Stimulated activated CD4-positive, alpha-beta T cell treated with anti-CD3 and anti-CD28 coated beads, Interleukin-12 subunit alpha, Interleukin-12 subunit beta, amount 100 ng/mL, for 48 hours (primary cell): Measurements from ENCODE around the gene LINGO4.

Experiments
- DNase-seq, 3 donors: peaks; one replicate each; pipeline ENCODE4 v3.0.0-alpha.2; 2020; ENCODE audit warnings: low read depth in 2 of 3, low spot score in 1 of 3

The LINGO4 gene, protein sequence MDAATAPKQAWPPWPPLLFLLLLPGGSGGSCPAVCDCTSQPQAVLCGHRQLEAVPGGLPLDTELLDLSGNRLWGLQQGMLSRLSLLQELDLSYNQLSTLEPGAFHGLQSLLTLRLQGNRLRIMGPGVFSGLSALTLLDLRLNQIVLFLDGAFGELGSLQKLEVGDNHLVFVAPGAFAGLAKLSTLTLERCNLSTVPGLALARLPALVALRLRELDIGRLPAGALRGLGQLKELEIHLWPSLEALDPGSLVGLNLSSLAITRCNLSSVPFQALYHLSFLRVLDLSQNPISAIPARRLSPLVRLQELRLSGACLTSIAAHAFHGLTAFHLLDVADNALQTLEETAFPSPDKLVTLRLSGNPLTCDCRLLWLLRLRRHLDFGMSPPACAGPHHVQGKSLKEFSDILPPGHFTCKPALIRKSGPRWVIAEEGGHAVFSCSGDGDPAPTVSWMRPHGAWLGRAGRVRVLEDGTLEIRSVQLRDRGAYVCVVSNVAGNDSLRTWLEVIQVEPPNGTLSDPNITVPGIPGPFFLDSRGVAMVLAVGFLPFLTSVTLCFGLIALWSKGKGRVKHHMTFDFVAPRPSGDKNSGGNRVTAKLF

DNA sequence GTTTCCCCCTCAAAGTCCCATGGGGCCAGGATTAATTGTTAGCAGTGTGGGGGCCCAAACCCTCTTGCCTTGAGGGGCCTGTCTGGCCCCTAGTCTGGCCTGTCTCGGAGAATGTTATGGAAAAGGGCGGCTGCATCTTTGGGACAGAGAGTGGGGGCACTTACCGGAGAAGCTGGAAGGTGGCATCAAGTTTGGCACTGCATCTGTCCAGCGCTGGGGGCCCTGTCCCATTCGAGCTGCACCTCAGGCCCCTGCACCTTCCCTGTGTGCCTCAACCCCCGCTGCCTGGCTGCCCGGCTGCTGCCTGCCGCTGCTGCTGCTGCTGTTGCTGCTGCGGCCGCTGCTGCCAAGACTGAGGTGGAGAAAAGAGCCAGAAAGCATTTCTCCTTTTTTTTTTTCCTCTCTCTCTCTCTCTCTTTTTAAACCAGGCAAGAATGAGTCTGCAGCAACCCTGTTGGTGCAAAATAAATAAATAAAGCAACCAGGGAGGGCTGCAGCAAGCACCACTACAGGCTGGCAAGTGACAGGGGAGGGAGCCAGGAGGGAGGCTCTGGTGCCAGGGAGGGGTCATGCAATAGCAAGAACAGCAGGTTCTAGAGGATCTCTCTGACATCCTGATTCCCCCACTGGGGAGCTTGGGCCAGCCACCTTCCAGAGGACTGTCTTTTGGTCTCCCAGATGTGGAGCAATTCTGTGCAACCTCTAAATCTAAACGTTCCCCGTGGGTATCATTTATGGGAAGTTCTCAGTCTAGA, at the start of gene LINGO4:
TSS of gene LINGO4 (minus strand) at position 354 of the 755 bp plus-strand sequence. CDS start 2,715 bp downstream, outside the sequence.
- no peak for DNase-seq

DNA sequence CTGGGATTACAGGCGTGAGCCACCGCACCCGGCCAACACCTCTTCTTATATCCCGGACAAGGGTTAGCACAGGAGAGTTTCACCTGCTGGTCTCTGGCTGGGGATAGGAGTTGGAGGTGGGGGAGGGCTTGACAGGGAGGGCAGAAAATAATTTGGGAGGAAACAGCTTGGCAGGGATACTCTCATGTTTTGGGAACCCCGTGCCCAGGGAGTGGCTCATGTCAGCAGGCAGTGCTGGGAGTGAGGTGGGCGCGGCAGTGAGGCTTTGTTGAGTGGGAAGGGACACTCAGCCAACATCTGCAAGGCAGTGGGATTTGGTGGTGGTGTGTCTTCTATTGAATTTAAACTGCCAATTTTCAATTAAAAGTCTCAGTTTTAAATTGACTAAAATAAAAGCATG, 49.4 kb upstream of the LINGO4 start:
- DNase-seq: no peak

DNA sequence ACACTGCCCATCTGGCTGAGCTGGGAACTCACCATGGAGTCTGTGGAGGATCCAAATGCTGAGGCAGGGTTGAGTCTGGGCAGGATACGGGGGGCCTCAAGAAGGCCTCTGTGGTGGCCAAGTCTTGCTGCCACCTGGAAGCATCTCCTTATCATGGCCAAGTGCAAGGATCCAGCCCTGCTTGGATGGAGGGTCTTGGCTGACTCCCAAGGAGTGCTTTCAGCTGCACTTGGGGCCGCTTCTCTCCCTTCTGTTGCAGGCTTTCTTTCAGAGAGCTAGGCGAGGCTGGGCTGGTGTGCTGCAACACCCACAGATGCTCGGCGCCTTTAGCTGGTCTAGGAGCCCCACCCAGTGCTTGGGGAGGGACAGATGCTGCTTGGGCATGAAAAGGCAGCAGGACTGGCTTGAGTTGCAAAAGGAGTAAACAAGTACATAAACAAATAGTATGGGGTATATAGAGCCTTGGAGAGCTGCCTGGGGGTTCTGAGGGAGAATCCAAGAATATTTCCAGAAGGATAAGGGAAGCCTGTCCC, 48.3 kb upstream of the LINGO4 start, which contains the start of gene THEM5:
TSS of gene THEM5 (minus strand) at position 302 of the 533 bp plus-strand sequence. CDS start at position 155, 147 bp downstream.
- no peak for DNase-seq

DNA sequence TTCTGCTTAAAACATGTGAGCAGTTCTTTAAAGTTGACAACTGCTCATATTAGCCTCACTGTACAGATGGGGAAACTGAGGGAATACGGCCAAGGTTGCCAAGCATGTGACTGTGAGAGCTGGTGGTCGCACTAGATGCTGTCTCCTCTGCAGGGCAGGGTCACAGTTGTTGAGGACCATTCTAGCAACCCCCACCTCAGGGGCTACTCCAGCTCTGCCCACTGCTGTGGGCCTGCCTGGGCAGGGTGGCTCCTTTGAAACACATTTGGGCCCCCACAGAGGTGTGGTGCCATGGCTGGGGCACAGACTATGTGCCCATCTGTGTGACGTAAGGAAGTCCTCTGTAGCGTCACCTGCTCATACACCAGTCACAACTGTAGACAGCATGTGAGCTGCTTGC, 47.5 kb upstream of the LINGO4 start:
- DNase-seq: no peak

DNA sequence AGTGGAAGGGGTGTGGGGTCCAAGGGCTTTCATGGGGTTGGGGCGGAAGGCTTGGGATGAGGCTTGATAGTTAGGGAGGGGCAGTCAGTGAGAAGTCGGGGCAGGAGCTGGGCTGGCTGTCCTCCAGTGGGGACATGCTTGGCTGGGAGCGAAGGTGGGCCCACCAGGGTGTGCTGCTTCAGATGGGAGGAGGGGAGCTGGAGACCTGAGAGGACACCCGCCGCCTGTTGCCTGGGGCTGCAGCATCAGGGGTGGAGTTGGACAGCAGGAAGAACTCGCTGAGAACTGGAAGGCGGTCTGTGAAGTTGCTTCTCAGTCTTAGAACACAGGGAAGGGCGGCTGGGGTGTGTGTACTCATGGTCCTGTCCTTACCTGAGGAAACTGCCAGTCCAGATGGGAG, 46.7 kb upstream of the LINGO4 start:
- no peak for DNase-seq

DNA sequence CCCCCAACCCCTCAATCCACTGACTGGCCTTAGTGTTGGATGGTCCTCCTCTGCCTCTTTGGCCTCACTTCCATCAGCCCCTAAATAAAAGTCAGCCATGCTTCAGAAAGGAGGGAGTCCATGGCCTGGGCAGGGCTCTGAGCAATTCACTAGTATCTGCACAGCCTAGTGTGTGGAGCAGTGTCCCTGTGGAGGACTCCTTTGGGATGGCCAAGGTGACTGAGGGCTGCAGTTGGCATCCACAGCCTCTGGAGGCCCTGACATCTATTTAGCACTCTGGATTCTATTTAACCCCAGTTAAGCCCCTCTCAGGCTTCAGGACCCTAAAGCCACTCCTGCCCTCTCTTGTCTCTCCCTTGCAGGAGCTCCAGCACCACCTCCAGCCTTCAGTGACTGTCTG, 44.7 kb upstream of the LINGO4 start:
- no peak for DNase-seq

DNA sequence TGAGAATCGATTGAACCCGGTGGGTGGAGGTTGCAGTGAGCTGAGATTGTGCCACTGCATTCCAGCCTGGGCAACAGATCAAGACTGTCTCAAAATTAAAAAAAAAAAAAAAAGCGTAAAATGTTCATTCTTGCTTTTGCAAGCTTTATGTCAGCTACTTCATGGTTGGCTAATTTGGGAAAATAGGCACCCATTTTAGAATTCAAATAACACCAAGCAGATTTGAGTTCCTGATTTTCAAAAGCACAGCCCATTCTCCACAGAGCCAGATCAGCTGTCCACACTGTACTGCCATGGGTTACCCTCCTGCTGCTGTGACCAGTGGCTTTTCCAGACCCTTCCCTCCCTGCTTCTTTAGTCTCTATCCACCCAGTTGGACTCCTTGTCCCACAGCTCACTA, 43.9 kb upstream of the LINGO4 start:
- no peak for DNase-seq

DNA sequence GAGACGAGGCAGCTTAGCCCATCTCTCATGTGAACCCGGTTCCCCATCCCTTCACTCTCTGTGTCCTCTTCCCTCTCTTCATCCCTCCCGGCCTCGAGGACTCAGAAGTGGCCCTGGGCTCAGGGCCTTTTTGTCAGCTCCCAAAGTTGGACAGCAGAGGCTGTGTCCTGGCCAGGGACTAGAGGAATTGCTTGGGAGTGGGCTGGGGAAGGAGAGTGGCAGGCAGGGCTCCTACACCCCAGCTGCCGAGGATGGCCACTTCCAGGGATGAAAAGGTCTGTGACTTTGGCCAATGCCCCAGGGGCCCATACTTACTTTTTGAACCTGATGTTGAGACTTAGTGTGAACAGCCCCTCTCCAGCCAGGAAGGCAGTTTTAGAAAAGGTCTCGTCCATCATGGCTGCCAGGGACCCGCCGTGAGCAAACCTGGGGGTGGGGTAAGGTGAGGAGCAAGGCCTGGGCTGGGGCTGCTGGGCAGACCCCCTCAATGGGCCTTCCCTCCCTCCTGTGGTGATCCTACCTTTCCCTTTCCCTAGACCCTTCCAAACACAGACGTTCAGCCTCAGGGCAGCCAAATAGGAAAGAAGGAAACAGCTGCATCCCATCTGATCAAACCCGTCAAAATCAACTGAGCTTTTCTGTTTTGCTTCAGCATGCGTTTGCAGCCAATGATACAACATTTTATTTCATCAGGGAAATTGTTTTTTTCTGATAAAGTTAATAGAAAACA, 42.8 kb upstream of the LINGO4 start:
- no peak for DNase-seq

DNA sequence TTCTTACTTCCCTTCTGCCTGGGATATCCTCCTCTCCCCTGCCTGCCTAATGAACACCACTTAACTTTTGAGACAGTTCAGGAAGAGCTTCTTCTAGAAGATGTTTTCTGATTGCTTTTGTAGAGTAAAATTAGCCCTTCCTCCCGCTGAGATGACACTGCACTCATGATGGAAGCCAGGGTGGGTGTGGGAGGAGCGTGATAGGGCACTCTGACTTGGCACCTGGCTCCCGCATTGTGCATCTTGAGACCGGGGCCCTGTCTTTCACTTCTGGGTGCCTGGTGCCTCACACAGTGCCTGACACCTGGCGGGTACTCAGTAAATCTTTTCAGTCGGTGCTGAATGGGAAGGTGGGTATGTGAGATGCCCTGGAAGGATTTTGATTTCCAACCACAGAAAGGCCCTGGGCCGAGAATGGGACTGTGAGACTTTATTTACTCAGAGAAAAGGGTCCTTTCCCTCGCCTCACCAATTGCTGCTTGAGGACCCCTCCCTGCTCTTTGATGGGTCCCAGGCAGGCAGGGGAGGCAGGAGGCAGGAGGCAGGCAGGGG, 41.5 kb upstream of the LINGO4 start:
- no peak for DNase-seq

DNA sequence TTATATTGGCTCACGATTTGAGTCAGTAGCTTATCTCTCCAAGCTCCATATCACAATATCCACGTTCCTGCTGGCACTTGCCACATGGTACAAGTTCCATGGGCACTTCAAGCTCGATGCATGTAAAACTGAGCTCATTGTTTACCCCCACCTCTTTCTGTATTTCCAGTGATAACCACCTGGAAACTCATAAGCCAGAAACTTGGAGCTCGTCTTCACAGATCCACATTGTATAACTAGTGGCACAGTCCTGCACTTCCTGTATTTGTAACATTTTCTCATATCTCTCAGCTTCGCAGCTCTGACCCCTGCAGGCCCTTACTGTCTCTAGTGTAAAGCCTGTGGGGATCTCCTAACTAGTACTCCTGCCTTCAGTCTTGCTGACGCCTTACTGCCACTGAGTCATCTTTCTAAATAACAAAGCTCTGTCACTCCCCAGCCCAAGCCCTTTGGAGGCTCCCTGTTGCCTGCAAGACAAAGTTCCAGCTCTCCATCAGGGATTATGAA, 40.9 kb upstream of the LINGO4 start:
- DNase-seq: no peak

DNA sequence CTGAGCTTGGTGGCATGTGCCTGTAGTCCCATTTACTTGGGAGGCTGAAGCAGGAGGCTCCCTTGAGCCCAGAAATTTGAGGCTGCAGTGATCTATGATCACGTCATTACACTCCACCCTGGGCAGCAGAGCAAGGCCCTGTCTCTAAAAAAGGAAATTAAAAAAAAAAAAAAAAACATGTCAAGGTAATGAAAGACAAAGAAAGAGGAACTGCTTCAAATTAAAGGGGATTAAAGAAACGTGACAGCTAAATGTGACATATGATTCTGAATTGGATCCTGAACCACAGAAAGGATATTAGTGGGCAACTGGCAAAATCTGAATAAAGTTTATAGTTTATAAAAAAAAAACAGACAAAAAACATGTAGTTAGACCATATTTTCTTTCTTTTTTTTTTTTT, 38.2 kb upstream of the LINGO4 start:
- no peak for DNase-seq

DNA sequence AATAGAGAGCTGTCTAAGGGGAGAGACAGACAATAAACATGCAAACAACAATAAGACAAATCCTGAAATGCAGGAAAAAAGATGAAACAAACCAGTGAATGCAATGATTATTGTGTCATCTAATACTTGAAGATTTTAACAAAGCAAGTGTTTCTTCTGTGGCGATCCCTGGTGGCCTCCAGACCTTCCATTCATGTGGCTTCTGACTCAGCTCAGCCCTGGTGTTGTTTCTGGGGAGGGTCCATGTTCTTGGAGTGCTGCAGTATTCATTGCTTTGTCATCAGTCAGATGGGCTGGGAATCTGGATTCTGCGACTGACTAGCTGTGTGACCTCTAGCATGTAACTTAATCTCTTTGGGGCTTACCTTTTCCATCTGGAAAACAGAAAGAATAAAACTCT, 35.9 kb upstream of the LINGO4 start:
- DNase-seq: no peak

DNA sequence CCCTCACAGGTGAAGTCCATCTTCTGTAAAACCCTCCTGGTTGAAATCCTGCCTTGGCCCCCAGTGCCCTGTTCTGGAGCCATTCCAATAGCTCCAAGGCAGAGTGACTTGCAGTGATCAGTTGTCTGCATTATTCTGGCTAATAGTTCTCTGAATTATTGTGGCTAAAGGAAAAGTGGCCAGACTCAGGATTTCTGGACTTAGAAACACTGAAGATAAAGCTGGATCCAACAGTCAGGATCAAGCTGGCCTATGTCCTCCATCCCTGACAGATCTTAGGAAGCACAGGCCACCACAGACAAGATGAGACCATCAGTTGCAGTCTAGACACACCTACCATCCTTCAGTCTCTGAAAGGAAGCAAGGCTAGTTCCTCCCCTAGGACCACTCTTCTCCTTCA, 35.2 kb upstream of the LINGO4 start:
- no peak for DNase-seq

DNA sequence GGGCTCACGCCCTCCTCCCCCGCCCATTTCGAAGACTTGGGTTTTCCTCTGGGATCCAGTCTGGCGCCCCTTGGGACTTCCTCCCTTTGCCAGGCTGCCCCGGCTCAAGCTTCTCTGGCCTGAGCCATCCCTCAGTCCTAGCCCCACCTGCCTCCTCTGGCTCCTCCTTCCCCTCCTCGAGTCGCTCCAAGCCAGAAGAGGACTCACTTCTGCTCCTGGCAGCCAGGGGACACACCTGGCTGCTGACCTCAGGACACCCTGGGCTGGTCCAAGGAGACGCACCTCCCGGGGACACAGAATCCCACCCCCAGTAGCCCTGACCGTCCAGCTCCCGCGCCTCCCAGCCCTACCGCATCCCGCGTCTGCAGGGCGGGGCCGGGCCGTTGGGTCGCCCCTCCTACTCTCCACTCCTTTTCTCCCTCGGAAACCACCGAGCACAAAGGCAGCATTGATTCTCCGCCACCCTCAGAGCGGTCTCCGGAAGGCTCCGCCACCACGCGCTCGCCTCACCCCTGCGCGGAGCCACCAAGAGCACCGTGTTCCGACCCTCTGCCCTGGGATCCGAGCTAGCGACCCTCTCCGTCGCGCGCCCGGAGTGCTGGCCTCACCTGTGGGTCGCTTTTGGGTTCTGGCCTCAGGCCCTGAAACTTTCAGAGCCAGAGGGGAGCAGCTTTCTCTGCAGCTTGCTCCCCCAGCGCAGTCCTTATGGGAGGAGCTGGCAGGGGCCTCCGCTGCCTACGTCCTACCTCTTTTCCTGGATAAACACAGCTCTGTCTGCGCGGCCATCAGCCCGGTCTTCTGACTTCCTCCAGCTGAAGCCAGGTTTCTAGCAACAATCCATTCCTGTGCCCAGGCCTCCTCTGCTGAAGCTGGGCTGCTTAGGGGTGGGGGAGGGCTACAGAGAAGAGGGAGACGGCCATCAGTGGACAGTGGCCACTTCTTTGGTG, 34.5 kb upstream of the LINGO4 start, which contains the start of gene C2CD4D:
TSS of gene C2CD4D (minus strand) at position 364 of the 947 bp plus-strand sequence. CDS start 831 bp downstream, outside the sequence.
- peak; percentile 40 to 70 (median 58) for DNase-seq

DNA sequence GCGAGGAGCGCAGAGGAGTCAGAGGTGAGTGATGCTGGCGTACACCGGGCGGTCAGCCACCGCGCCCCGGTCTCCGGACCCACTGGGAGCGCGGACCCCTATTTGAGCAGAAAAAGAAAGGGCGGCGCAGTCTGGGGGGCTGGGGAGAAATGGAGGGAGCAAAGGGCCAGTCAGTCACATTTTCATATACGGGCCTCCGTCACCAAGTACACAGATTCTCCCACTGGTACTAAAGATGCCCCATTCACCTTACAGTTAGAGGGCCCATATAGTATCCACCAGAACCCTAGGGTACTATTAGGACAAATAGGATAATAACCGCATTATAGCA, 33.8 kb upstream of the LINGO4 start:
- no peak for DNase-seq

DNA sequence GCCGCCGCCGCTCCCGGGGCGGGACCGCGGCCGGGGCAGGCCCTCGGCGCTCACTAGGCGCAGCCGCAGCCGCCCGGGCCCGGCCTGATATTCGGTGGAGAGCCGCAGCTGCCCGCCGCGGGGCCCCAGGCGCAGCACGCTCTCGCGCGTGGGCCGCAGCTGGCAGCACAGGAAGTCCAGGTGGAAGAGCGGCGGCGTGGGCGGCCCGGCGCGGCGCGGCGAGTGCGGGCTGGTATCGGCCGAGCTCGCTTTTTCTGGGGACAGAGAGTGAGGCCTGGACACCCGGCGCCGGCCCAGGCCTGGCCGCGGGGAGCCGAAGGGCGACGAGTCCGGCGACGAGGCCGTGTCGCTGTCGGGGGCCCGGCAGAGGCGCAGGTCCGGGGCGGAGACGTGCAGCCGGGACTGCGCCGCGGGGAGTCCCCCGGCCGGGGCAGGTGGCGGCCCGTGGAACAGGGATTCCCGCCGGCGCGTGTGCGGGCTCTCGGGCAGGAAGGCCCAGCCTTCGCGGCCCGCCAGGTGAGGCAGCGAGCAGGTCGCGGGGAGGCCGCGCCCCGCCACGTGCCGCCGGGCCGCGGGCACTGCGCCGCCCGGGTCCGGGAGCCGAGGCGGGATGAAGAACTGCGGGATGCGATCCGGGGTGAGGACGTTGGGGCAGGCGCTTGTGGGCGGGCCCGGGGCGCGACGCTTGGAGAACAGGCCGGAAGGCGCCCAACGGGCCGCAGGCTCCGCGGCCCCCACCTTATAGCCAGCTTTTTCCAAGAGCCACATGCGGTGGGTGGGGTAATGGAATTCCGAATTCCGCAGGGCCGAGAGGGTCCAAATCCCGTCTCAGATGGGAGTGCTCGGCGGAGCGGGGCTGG, 33.2 kb upstream of the LINGO4 start:
- DNase-seq: peak in 1 of 3 donors; percentile 49

DNA sequence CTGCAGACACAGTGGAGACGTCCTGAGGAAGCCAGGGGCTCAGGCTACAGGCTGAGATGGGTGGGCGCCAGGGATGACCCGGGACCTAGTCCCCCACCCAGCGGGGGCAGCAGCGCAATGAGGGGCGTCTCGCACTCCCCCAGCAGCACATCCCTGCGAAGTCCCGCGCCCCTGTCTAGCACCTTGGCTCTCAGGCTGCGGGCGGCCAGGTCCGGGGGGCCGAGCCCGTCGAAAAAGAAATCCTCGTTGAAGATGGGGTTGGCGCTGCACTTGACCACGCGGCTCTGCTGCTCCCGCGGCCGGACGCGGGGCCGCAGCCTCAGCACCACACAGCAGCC, 32.6 kb upstream of the LINGO4 start:
- DNase-seq: no peak

DNA sequence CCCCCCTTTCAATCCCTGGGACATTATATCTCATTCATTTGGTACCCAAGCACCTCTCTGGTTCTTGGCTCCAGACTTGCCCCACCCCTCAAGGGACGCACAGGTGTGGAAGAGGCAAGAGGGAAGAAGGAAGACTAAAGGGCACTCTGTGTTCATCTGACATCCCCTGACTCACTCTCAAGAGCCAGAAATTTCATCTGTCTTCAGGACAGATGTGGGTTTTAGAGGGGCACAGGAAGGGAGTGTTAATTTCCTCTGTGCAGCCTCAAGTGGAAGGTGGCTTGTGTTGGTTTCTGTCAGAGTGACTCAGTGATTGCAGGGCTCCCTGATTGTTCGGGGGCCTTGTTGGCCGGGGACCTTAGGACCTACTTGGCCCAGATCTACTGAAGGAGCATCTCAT, 32.0 kb upstream of the LINGO4 start:
- no peak for DNase-seq

DNA sequence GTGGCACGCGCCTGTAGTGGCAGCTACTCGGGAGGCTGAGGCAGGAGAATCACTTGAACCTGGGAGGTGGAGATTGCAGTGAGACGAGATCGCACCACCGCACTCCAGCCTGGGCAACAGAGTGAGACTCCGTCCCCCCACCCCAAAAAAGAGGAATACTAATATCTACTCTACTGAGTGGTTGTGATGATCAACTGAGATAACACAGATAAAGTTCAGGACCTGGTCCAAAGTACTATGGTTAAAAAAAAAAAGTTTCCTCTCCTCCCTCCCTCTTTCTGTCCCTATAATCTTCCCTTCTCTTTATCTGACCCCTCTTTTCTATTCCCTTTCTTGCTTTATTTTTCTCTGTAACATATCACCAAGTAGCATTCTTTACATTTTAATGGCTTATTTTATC, 30.4 kb upstream of the LINGO4 start:
- DNase-seq: no peak
